Stomach smooth muscle (tissue), 2 donors: Measurements from ENCODE around the gene HSD11B1.

Source experiments
- H3K27ac ChIP-seq: one replicate; pipeline ENCODE4 v1.7.0; 2013; ENCODE audit warnings: mild to moderate bottlenecking, low read length, inconsistent platforms
- H3K27me3 ChIP-seq, 2 donors: one replicate each; pipeline ENCODE4 v1.7.0; 2013; ENCODE audit warnings: low read length in 2 of 2; ENCODE audit not compliant: insufficient read depth in 2 of 2, control insufficient read depth in 1 of 2
- H3K36me3 ChIP-seq, 2 donors: one replicate each; pipeline ENCODE4 v1.7.0; 2013; ENCODE audit warnings: low read length in 2 of 2; ENCODE audit not compliant: control insufficient read depth in 2 of 2, insufficient read depth in 2 of 2
- H3K4me1 ChIP-seq: one replicate; pipeline ENCODE4 v1.7.0; 2013; ENCODE audit warnings: low read length; ENCODE audit not compliant: control insufficient read depth, insufficient read depth
- H3K4me3 ChIP-seq, 2 donors: one replicate each; pipeline ENCODE4 v1.7.0; 2013; ENCODE audit warnings: low read length in 2 of 2
- H3K9ac ChIP-seq, 2 donors: one replicate each; pipeline ENCODE4 v1.7.0; 2013; ENCODE audit warnings: low read length in 2 of 2, mild to moderate bottlenecking in 1 of 2
- H3K9me3 ChIP-seq, 2 donors: one replicate each; pipeline ENCODE4 v1.7.0; 2013; ENCODE audit warnings: low read length in 2 of 2; ENCODE audit not compliant: control insufficient read depth in 2 of 2
- donor health status: healthy.
- donor health status: Pancreatic carcinoma.

Gene HSD11B1

DNA sequence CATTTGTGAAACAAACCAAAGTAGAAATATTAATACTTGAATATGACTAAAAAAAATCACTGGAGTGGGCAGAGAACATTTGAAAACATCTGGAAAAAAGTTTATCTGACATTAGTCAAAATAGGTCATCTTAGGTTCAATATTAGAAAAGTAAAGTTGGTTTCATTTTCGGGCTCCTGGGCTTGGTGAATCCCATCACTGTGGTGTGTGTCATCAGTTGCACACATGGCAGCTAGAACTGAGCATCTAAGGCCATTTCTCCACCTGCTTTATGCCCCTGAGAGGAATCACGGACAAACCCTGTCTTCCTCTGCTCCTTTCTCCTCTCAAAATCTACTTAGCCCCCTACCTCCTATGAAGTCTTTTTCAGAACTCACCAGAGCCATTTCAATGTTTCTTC, 5.4 kb downstream of the HSD11B1 start:
- Histone ChIP-seq H3K9ac (no peak overlapping the region), H3K4me3 (no peak overlapping the region)

DNA sequence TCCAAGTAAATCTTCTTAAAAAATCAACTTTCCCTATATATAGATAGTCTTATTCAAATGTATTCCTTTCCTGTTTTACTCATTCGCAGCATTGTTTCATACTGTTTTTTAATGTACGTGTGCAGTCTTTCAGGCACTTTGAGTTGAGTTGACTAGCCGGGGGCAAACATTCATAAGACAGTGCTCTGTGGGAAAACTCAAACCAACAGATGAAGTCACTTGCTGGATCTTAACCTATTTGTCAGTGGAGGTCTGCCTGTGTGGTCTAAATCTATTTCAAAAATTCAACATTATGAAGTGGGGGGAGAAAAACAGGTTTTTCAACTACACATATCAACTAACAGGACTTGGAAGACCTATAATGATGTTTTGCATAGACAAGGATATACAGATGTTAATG, 6.2 kb downstream of the HSD11B1 start:
- Histone ChIP-seq H3K9me3 (no peaks in the 10 kb centered on the region), H3K36me3 (no peaks in the 10 kb centered on the region), H3K4me1 (no peaks in the 10 kb centered on the region), H3K9ac (no peak overlapping the region), H3K4me3 (no peak overlapping the region), H3K27ac (no peak overlapping the region), H3K27me3 (no peaks in the 10 kb centered on the region)

More for the DNA sequence above, 5.4 kb downstream of the HSD11B1 start:
- Histone ChIP-seq H3K36me3 (no peaks in the 10 kb centered on the region), H3K9me3 (no peaks in the 10 kb centered on the region), H3K27me3 (no peaks in the 10 kb centered on the region), H3K4me1 (no peaks in the 10 kb centered on the region), H3K27ac (no peak overlapping the region)

DNA sequence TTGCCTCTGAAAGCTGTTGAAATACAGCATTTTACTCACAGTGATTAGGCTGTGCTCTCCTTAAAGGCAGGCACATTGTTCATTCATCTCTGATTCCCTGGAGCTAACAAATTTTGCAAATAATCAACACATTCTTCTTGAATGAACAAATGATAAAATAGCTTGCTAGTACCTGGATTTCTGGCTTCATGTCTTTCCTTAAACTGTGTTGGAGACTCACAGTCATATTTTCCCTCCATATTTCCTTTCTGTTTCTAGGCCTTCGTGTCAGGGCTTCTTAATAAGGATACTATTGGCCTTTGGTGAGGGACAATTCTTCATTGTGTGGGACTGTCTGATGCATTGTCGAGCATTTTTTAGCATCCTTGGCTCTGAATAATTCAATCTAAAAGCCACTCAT, 9.7 kb downstream of the HSD11B1 start:
- no peak overlapping the region for H3K27ac ChIP-seq

DNA sequence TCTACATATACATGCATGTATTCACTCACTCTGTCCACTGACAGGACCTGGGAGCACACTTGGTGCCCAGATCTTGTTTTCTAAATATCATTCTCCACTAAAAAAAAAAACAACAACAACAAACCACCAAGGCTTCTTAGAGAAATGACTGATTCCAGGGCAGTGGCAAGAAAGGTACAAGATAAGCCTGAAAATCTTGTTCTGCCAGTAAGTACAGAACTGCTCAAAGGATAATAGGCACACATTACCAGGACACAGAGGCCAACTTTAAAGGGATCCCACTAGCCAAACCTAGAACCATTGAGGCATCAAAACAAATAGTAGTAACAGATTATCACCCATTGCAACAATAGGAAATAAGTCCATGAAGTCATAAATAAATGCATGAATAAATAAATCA, 10.7 kb downstream of the HSD11B1 start:
- Histone ChIP-seq H3K27me3 (no peaks in the 10 kb centered on the region), H3K9ac (no peak overlapping the region), H3K36me3 (no peaks in the 10 kb centered on the region), H3K4me3 (no peak overlapping the region), H3K27ac (no peak overlapping the region), H3K9me3 (no peaks in the 10 kb centered on the region), H3K4me1 (no peaks in the 10 kb centered on the region)

More for the DNA sequence above, 9.7 kb downstream of the HSD11B1 start:
- Histone ChIP-seq H3K27me3 (no peaks in the 10 kb centered on the region), H3K9me3 (no peaks in the 10 kb centered on the region), H3K4me3 (no peak overlapping the region), H3K9ac (no peak overlapping the region), H3K36me3 (no peaks in the 10 kb centered on the region), H3K4me1 (no peaks in the 10 kb centered on the region)

DNA sequence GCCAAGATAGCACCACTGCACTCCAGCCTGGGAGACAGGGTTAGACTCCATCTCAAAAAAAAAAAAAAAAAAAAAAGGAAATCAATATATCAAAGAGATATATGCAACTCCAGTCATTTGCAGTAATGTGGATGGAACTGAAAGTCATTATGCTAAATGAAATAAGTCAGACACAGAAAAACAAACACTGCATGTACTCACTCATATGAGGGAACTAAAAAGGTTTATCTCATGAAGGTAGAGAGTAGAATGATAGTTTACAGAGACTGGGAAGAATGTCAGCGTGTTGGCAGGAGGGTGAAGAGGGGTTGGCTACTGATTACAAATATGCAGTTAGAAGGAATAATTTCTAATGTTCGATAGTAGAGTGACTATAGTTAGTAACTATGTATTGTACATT, 13.2 kb downstream of the HSD11B1 start:
- Histone ChIP-seq H3K36me3 (no peaks in the 10 kb centered on the region), H3K27me3 (no peaks in the 10 kb centered on the region), H3K27ac (no peak overlapping the region), H3K4me1 (no peaks in the 10 kb centered on the region), H3K9ac (no peak overlapping the region), H3K4me3 (no peak overlapping the region), H3K9me3 (no peaks in the 10 kb centered on the region)

DNA sequence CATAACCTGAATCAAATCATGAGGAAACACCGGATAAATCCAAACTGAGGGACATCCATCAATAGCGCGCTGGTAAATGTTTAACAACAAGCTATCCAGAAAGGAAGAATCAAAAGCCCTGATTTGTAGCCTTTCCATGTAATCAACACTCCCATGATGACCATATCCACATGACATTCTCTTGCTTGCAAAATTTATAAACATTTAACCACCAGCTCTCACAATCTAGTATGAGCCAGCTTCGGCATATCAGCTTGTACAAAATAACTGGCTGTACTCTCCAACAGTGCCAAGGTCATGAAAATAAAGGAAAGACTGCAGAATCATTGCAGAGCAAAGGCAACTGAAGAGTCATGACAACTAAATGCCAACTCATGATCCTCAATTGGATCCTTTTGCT, 15.7 kb downstream of the HSD11B1 start:
- no peak overlapping the region for H3K9ac ChIP-seq
- no peaks in the 10 kb centered on the region for H3K4me1 ChIP-seq
- no peak overlapping the region for H3K27ac ChIP-seq

DNA sequence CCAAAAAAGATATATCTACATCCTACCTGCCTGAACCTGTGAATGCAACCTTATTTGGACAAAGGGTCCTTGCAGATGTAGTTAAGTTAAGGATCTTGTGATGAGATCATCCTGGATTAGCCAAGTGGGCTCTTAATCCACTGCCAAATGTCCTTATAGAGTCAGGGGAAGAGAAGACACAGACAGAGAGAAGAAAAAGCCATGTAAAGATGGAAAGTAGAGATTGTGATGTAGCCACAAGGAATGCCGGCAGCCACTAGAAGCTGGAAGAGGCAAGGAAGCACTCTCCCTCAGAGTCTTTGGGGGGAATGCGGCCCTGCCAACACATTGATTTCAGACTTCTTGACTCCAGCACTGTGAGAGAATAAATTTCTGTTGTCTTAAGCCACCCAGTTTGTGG, 16.2 kb downstream of the HSD11B1 start:
- no peaks in the 10 kb centered on the region for H3K4me1 ChIP-seq
- no peaks in the 10 kb centered on the region for H3K9me3 ChIP-seq
- no peaks in the 10 kb centered on the region for H3K36me3 ChIP-seq
- H3K9ac ChIP-seq = no peak overlapping the region
- H3K4me3 ChIP-seq = no peak overlapping the region
- no peaks in the 10 kb centered on the region for H3K27me3 ChIP-seq
- no peak overlapping the region for H3K27ac ChIP-seq

More for the DNA sequence above, 15.7 kb downstream of the HSD11B1 start:
- no peaks in the 10 kb centered on the region for H3K36me3 ChIP-seq
- no peak overlapping the region for H3K4me3 ChIP-seq
- H3K9me3 ChIP-seq = no peaks in the 10 kb centered on the region
- no peaks in the 10 kb centered on the region for H3K27me3 ChIP-seq

DNA sequence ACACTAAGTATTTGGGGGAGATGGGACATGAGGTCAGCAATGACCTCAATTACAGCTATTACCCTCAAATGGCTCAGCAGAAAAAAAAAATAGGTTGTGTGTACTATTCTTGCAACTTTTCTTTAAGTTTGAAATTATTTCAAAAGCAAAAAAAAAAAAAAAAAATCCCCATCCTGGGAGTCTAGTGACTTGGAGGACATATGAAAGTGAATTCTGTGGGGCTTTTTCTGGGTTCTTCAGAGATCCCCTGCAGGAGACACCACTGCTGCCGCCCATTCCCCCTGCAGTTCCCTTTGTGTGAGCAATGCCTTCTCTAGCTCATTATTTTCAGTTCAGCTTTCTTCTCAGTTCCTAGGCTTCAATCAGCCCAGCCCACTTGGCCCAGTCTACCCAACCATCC, 16.7 kb downstream of the HSD11B1 start:
- H3K36me3 ChIP-seq = no peaks in the 10 kb centered on the region
- H3K27me3 ChIP-seq = no peaks in the 10 kb centered on the region
- no peak overlapping the region for H3K9ac ChIP-seq
- no peaks in the 10 kb centered on the region for H3K9me3 ChIP-seq
- H3K27ac ChIP-seq = no peak overlapping the region
- no peaks in the 10 kb centered on the region for H3K4me1 ChIP-seq
- H3K4me3 ChIP-seq = no peak overlapping the region

DNA sequence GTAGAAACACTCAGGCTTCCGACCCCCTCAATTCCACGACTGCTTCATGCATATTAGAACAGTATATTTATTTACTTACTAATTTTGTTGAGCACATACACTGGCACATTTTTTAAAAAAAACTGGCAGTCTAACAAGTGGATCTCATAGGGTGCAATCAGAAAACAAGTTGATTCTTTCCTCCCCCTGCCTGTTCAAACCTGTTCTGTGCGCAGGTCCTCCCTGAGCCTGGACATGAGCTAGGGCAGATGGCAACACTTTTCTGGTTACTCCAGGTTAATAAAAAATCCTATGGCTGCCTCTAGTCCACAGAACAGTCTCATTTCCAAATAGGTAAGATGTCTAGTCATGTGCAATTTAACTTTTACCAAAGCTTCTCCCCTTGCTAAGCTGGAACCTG, 18.6 kb downstream of the HSD11B1 start:
- Histone ChIP-seq H3K27me3 (no peaks in the 10 kb centered on the region), H3K9ac (no peak overlapping the region), H3K4me1 (no peaks in the 10 kb centered on the region), H3K4me3 (no peak overlapping the region), H3K36me3 (no peaks in the 10 kb centered on the region), H3K27ac (no peak overlapping the region), H3K9me3 (no peaks in the 10 kb centered on the region)

DNA sequence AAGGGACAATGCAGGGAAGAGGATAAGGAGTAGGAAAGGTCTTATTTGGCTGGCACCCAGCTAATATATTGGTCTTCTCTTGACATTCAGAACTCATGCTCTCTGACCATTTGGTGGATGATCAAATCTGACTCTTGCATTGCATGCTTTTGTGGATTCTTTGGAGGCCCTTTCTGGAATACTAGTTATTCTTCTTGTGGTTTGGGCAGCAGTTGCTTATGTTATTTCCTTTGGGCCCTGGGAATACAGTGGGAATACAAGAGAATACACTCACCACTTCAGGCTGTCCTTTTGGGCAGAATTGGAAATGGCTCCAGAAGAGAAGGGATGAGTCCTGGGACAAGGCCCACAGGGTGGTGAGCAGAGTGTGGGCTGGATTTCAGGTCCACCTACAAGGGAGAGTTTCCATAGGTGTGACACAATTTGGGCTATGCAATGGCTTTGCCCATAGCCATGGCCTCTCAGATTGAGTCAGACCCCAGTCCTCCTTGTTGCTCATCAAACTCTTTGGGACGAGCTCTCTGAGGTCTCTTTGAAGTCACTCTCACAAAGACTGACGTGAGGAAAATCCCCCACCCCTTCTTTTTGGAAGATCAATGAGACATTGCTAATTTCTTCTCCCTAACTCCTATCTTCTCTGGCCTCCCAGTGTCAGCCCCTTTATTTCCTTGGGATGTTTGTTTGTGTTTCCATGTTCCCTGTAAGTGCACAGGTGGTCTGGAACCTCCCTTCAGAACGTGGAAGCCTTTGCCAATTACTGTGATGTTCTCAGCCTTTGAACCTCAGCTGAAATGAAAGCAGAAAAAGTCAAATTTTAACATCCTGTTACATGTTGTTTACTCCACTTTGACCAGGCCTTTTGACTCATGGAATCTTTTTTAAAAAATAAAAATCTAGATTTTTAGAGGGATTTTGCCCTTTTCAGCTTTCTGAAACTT, 19.4 kb downstream of the HSD11B1 start:
- H3K9me3 ChIP-seq = no peaks in the 10 kb centered on the region
- H3K27ac ChIP-seq = no peak overlapping the region
- no peaks in the 10 kb centered on the region for H3K4me1 ChIP-seq
- no peak overlapping the region for H3K4me3 ChIP-seq
- no peaks in the 10 kb centered on the region for H3K27me3 ChIP-seq
- no peaks in the 10 kb centered on the region for H3K36me3 ChIP-seq
- no peak overlapping the region for H3K9ac ChIP-seq

DNA sequence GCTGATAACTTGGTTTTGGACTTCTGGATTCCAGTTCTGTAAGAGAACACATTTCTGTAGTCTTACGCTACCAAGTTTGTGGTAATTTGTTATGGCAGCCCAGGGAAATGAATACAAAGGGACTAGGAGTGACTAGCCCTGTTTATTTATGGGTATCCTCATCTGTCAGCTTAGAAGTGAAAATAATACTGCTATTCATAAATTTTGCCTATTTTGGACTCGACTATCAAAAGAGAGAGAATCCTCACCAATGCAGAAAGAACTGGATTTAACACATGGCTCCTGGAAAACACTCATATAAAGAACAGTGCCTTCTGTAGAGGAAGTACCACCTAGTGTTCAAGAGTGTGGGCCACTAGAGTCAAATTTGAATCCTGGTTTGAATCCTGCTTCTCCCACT, 22.6 kb downstream of the HSD11B1 start:
- H3K27ac ChIP-seq = no peak overlapping the region
- no peaks in the 10 kb centered on the region for H3K9me3 ChIP-seq
- no peaks in the 10 kb centered on the region for H3K36me3 ChIP-seq
- no peaks in the 10 kb centered on the region for H3K4me1 ChIP-seq
- no peak overlapping the region for H3K4me3 ChIP-seq
- H3K9ac ChIP-seq = no peak overlapping the region
- no peaks in the 10 kb centered on the region for H3K27me3 ChIP-seq
